DOHH2 (cell line): ENCODE data around the gene TICAM1.

Experiments
- CTCF ChIP-seq: fragments of 200-600 bp; sonication (generic); IDR thresholded peaks from one replicate; pipeline ENCODE4 v1.5.1; 2014; ENCODE audit warnings: antibody characterized with exemption, mild to moderate bottlenecking, low read depth, low read length; ENCODE audit not compliant: poor library complexity, severe bottlenecking
- EZH2phosphoT487 ChIP-seq: fragments of 200-600 bp; sonication (generic); IDR thresholded peaks from 2 replicates; pipeline ENCODE4 v1.6.1; 2017; ENCODE audit warnings: borderline replicate concordance, mild to moderate bottlenecking, antibody characterized with exemption, low read length, moderate library complexity, mixed read lengths

- no peak for TF ChIP-seq CTCF
- TF ChIP-seq EZH2phosphoT487, result no peak
Observed at GRCh38 chr19:4773047-4773640, 58.4 kb downstream of the TICAM1 start.
